CD8-positive, alpha-beta memory T cell (primary cell): ENCODE measurements around the gene YWHAG. TPM values are rescaled to one million over a fixed set of nuclear protein-coding genes. Genes with fewer than 3 reads are reported as not detected.
"Not testable (repeated sequence)": the region's sequence is repeated elsewhere in the genome, so short reads cannot be mapped to it uniquely, and the experiment has no call there.

ENCODE experiments used
- CTCF ChIA-PET: fragments of 350-600 bp; sonication (Branson Sonifier 250); formaldehyde crosslinking; loops from one replicate; lab custom pipeline; 2021; ENCODE audit warnings: antibody characterized with exemption; lab: Charles Lee
- POLR2A ChIA-PET: fragments of 350-600 bp; sonication (Branson Sonifier 250); formaldehyde crosslinking; loops from one replicate; lab custom pipeline; 2021; ENCODE audit warnings: antibody characterized with exemption; lab: Charles Lee
- DNase-seq, 5 donors: peaks; one replicate each; pipeline versions ENCODE4 v3.0.0 to v3.0.0-alpha.2; 2020 to 2022; ENCODE audit warnings: mixed read lengths in 1 of 5
- H3K27ac ChIP-seq: one replicate; pipeline ENCODE4 v1.7.0; 2013; ENCODE audit warnings: low read depth, mild to moderate bottlenecking, low read length, moderate library complexity
- H3K27me3 ChIP-seq: 2 replicates; pipeline ENCODE4 v1.7.0; 2013; ENCODE audit warnings: low read length, mild to moderate bottlenecking; ENCODE audit not compliant: insufficient read depth, poor library complexity, severe bottlenecking
- H3K36me3 ChIP-seq: 2 replicates; pipeline ENCODE4 v1.7.0; 2013; ENCODE audit warnings: mild to moderate bottlenecking, low read length, moderate library complexity; ENCODE audit not compliant: insufficient read depth
- H3K4me1 ChIP-seq: 2 replicates; pipeline ENCODE4 v1.7.0; 2013; ENCODE audit warnings: mild to moderate bottlenecking, low read length, moderate library complexity; ENCODE audit not compliant: insufficient read depth
- H3K4me3 ChIP-seq: 2 replicates; pipeline ENCODE4 v1.7.0; 2013; ENCODE audit warnings: mild to moderate bottlenecking, low read length
- H3K9me3 ChIP-seq: 2 replicates; pipeline ENCODE4 v1.7.0; 2013; ENCODE audit warnings: mild to moderate bottlenecking, low read length
- H3K27ac Mint-ChIP-seq, 8 donors: one replicate each; pipeline ENCODE4 v1.8.0; 2020 to 2021; ENCODE audit warnings: mixed read lengths in 8 of 8, mild to moderate bottlenecking in 6 of 8, inconsistent platforms in 3 of 8, moderate library complexity in 3 of 8
- H3K27me3 Mint-ChIP-seq, 2 donors: one replicate each; pipeline ENCODE4 v1.8.0; 2020 to 2021; ENCODE audit warnings: mixed read lengths in 2 of 2, mild to moderate bottlenecking in 1 of 2, moderate library complexity in 1 of 2
- H3K36me3 Mint-ChIP-seq, 3 donors: one replicate each; pipeline ENCODE4 v1.8.0; 2020 to 2021; ENCODE audit warnings: mixed read lengths in 3 of 3, inconsistent platforms in 1 of 3, mild to moderate bottlenecking in 1 of 3
- H3K4me1 Mint-ChIP-seq, 3 donors: one replicate each; pipeline ENCODE4 v1.8.0; 2020 to 2021; ENCODE audit warnings: mixed read lengths in 3 of 3, inconsistent platforms in 1 of 3, mild to moderate bottlenecking in 1 of 3
- H3K4me3 Mint-ChIP-seq, 7 donors: one replicate each; pipeline ENCODE4 v1.8.0; 2020 to 2021; ENCODE audit warnings: mixed read lengths in 7 of 7, mild to moderate bottlenecking in 6 of 7, moderate library complexity in 4 of 7, inconsistent platforms in 2 of 7
- H3K9me3 Mint-ChIP-seq, 5 donors: one replicate each; pipeline ENCODE4 v1.8.0; 2020 to 2022; ENCODE audit warnings: mixed read lengths in 5 of 5, mild to moderate bottlenecking in 3 of 5, moderate library complexity in 2 of 5, inconsistent platforms in 1 of 5
- polyA plus RNA-seq: library from polyadenylated mRNA; unstranded; fragments of 300-500 nt; fragmentation: Illumina TruSeq; gene quantifications from one replicate; pipeline ENCODE4 v1.2.3, GENCODE V29; 2021
- total RNA-seq, 2 experiments: library from RNA; stranded (reverse); gene quantifications; one replicate each; pipeline ENCODE4 v1.2.3, GENCODE V29; 2021

Gene YWHAG
- total and polyA plus RNA-seq, 3 experiments from 2014 or later, result 2.1 to 151 (median 149) TPM

DNA sequence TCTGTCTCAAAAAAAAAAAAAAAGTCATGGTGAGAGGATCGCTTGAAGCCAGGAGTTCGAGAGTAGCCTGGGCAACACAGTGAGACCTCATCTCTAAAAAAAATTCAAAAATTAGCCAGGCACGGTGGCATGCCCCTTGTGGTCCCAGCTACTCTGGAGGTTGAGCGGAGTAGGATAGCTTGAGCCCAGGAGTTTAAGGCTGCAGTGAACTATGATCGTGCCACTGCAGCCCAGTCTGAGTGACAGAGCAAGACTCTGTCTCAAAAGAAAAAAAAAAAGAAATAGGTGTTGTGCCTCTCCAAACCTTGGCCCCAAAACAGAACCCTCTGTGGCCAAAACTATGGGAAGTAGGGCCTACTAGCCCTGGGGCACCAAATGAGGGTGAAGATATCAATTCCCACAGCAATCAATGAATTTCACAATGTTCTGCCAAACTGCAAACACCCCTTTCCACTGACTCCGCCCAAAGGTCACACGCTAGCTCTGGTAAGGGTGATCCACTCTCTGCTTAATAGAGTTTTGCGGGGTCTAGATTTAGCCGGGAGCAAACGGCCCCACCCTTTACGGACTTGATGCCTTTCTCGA is 33.8 kb upstream of the YWHAG start:
- Histone ChIP-seq H3K9me3 (no peaks in the 10 kb centered on the region), H3K4me3 (peak overlapping the region; percentile 42), H3K27ac (peak overlapping the region; percentile 53), H3K27me3 (no peaks in the 10 kb centered on the region), H3K4me1 (peaks cover 21% of the 10 kb centered on the region), H3K36me3 (no peaks in the 10 kb centered on the region)
- POLR2A ChIA-PET, result interaction anchor here (0.7 to 1.8 kb wide), 3 partner anchors 34 to 74 kb away, joined by 3 to 11 read pairs (median 4); partner anchors contain the start of gene YWHAG
- CTCF ChIA-PET, result interaction anchor here (1.2 to 2.1 kb wide), 3 partner anchors 8 to 74 kb away, joined by 4 to 5 read pairs (median 4); no protein-coding TSS in a partner anchor
- Mint-ChIP-seq H3K27me3 (peaks cover 0 to 2% of the 10 kb centered on the region in 2 donors), H3K27ac (peak overlapping the region in 7 of 8 donors; percentile 80 to 95 (median 92)), H3K4me3 (peak overlapping the region; percentile 82 to 92 (median 89)), H3K36me3 (peaks cover 0 to 3% (median 0%) of the 10 kb centered on the region in 3 donors), H3K4me1 (peaks cover 6 to 22% (median 17%) of the 10 kb centered on the region in 3 donors), H3K9me3 (no peaks in the 10 kb centered on the region)
- DNase-seq, result no peak

DNA sequence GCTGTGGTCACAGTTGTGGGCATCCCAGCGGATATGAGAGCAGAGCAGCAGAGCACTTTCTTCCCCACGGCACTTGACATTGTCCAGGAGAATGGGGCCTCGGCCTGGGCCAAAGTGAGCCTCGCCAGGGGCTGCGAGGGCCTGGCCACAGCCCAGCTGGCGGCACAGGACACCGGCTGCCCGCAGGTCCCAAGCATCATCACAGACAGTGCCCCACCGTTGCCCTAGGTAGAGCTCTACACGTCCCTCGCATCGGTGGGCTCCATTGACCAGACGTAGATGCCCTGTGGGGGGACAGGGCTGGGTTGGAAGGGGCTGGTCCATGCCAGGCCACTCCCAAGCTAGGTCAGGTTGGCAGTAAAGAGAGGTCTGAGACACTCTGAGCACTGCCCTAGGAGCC is 31.3 kb upstream of the YWHAG start:
- CTCF ChIA-PET, result no interaction called here
- Histone ChIP-seq H3K36me3 (no peaks in the 10 kb centered on the region), H3K9me3 (no peaks in the 10 kb centered on the region), H3K27ac (no peak overlapping the region), H3K27me3 (no peaks in the 10 kb centered on the region), H3K4me3 (no peak overlapping the region), H3K4me1 (peaks cover 12% of the 10 kb centered on the region)
- DNase-seq, result no peak
- H3K4me1 Mint-ChIP-seq, result peaks cover 6 to 11% (median 8%) of the 10 kb centered on the region in 3 donors
- H3K9me3 Mint-ChIP-seq, result no peaks in the 10 kb centered on the region
- H3K36me3 Mint-ChIP-seq, result peaks cover 0 to 3% (median 0%) of the 10 kb centered on the region in 3 donors
- no peak overlapping the region for H3K27ac Mint-ChIP-seq
- peaks cover 0 to 2% of the 10 kb centered on the region in 2 donors for H3K27me3 Mint-ChIP-seq
- POLR2A ChIA-PET, result no interaction called here
- H3K4me3 Mint-ChIP-seq, result peak overlapping the region in 2 of 7 donors; percentile 3 to 50

- H3K27me3 ChIP-seq, H3K36me3 Mint-ChIP-seq, H3K9me3 ChIP-seq, H3K36me3 ChIP-seq, POLR2A ChIA-PET, H3K9me3 Mint-ChIP-seq, H3K27me3 Mint-ChIP-seq, H3K4me1 Mint-ChIP-seq, H3K27ac Mint-ChIP-seq, H3K4me3 ChIP-seq, H3K27ac ChIP-seq, DNase-seq, H3K4me3 Mint-ChIP-seq, H3K4me1 ChIP-seq: not testable (repeated sequence)
- CTCF ChIA-PET, result interaction anchor here (0.8 kb wide), 1 partner anchor 29 kb away, joined by 3 read pairs; the partner anchor contains the start of gene YWHAG
Measured at GRCh38 chr7:76387789-76388188, 29.0 kb upstream of the YWHAG start.

DNA sequence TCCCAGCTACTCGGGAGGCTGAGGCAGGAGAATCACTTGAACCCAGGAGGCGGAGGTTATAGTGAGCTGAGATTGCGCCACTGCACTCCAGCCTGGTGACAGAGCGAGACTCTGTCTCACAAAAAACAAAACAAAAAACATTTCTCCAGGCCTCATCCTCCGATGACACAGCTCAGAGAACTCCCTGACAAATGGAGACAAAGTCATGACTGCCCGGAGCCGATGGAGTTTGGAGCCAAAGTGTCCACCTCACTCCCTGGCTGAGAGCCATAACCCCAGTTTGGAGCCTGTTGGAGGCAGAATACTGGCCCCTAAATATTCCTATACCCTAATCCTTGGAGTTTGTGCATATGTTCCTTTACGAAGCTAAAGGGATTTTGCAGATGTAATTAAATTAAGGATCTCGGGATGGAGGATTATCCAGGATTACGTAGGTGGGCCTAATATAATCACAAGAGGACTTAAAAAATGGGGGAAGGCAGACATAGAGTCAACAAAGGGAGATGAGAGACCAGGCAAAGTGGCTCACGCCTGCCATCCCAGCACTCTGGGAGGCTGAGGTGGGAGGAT is 28.0 kb upstream of the YWHAG start:
- H3K27me3 ChIP-seq, result no peaks in the 10 kb centered on the region
- no peaks in the 10 kb centered on the region for H3K36me3 Mint-ChIP-seq
- CTCF ChIA-PET, result no interaction called here
- no peak overlapping the region for H3K4me3 Mint-ChIP-seq
- H3K4me1 Mint-ChIP-seq, result no peaks in the 10 kb centered on the region
- no peak overlapping the region for H3K27ac ChIP-seq
- H3K9me3 Mint-ChIP-seq, result no peaks in the 10 kb centered on the region
- H3K27ac Mint-ChIP-seq, result no peak overlapping the region
- no peaks in the 10 kb centered on the region for H3K27me3 Mint-ChIP-seq
- H3K4me1 ChIP-seq, result no peaks in the 10 kb centered on the region
- no peaks in the 10 kb centered on the region for H3K9me3 ChIP-seq
- DNase-seq, result no peak
- H3K4me3 ChIP-seq, result no peak overlapping the region
- POLR2A ChIA-PET, result no interaction called here
- H3K36me3 ChIP-seq, result no peaks in the 10 kb centered on the region

DNA sequence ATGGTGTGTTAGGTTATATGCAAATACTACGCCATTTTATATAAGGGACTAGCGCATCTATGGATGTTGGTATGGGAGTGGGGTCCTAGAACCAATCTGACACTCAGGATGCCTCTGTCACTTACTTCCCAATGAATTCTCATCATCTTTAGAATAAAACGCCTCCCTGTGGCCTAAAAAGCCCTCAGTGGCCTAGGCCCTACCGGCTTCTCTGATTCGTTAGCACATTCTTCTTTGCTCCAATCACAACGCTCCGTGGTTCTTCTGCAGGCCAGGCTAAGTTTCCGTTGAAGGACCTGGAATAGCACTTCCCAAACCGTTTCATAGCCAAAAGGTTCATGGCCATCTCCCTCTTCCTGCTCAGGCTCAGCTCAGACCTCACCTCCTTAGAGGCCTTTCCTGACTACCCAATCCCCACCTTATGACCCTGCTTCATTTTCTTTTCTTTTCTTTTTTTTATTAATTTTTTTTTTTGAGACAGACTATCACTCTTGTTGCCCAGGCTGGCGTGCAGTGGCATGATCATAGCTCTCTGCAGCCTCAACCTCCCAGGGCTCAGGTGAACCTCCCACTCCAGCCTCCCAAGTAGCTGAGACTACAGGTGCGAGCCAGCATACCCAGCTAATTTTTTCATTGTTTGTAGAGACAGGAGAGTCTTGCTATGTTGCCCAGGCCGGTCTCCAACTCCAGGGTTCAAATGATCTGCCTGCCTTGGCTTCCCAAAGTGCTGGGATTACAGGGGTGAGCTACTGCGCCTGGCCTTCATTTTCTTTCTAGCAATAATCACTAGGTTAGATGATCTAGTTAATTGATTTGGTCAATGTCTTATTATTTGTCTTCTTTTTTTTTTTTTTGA is 24.5 kb upstream of the YWHAG start:
- H3K4me1 Mint-ChIP-seq, result peaks cover 0 to 9% (median 6%) of the 10 kb centered on the region in 3 donors
- H3K4me3 Mint-ChIP-seq, result no peak overlapping the region
- CTCF ChIA-PET, result no interaction called here
- DNase-seq, result no peak
- Histone ChIP-seq H3K27me3 (no peaks in the 10 kb centered on the region), H3K9me3 (no peaks in the 10 kb centered on the region), H3K36me3 (no peaks in the 10 kb centered on the region), H3K4me1 (no peaks in the 10 kb centered on the region), H3K4me3 (no peak overlapping the region), H3K27ac (peak overlapping the region; percentile 31)
- no peaks in the 10 kb centered on the region for H3K27me3 Mint-ChIP-seq
- H3K27ac Mint-ChIP-seq, result peak overlapping the region in 1 of 8 donors; percentile 20
- no peaks in the 10 kb centered on the region for H3K9me3 Mint-ChIP-seq
- POLR2A ChIA-PET, result no interaction called here
- no peaks in the 10 kb centered on the region for H3K36me3 Mint-ChIP-seq

GRCh38 chr7:76381814-76382213 is 23.0 kb upstream of the YWHAG start:
- Mint-ChIP-seq H3K27ac (no peak overlapping the region), H3K27me3 (no peaks in the 10 kb centered on the region), H3K4me1 (peaks cover 0 to 9% (median 6%) of the 10 kb centered on the region in 3 donors), H3K36me3 (no peaks in the 10 kb centered on the region), H3K9me3 (no peaks in the 10 kb centered on the region), H3K4me3 (peak overlapping the region in 1 of 7 donors; percentile 26)
- Histone ChIP-seq H3K27ac (no peak overlapping the region), H3K4me3 (no peak overlapping the region), H3K4me1 (no peaks in the 10 kb centered on the region), H3K9me3 (no peaks in the 10 kb centered on the region), H3K36me3 (no peaks in the 10 kb centered on the region), H3K27me3 (no peaks in the 10 kb centered on the region)
- no peak for DNase-seq
- ChIA-PET POLR2A (no interaction called here), CTCF (no interaction called here)

DNA sequence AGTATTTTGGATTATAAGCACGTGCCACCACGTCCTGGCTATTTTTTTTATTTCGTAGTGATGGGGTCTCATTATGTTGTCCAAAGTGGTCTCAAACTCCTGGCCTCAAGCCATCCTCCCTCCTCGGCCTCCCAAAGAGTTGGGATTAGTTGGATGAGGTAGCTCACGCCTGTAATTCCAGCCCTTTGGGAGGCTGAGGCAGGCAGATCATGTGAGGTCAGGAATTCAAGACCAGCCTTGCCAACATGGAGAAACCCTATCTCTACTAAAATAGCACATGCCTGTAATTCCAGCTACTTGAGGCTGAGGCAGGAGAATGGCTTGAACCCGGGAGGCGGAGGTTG is 21.8 kb upstream of the YWHAG start:
- Histone ChIP-seq H3K9me3 (no peaks in the 10 kb centered on the region), H3K27ac (peak overlapping the region; percentile 71), H3K4me1 (no peaks in the 10 kb centered on the region), H3K27me3 (no peaks in the 10 kb centered on the region), H3K4me3 (peak overlapping the region; percentile 61), H3K36me3 (no peaks in the 10 kb centered on the region)
- H3K4me1 Mint-ChIP-seq, result peaks cover 0 to 9% (median 6%) of the 10 kb centered on the region in 3 donors
- H3K4me3 Mint-ChIP-seq, result peak overlapping the region; percentile 50 to 90 (median 76)
- POLR2A ChIA-PET, result no interaction called here
- no peaks in the 10 kb centered on the region for H3K27me3 Mint-ChIP-seq
- H3K9me3 Mint-ChIP-seq, result no peaks in the 10 kb centered on the region
- no peaks in the 10 kb centered on the region for H3K36me3 Mint-ChIP-seq
- H3K27ac Mint-ChIP-seq, result peak overlapping the region in 5 of 8 donors; percentile 42 to 84 (median 61)
- DNase-seq, result no peak
- CTCF ChIA-PET, result no interaction called here
